ENCODE results near the gene NRG2. TPM values are rescaled to one million over a fixed set of nuclear protein-coding genes. Genes with fewer than 3 reads are reported as not detected.

NRG2 gene
- total RNA-seq, 1 donor from 2014 or later = under 0.01 TPM

- Histone ChIP-seq H3K4me3 (ENCODE audit: low read depth, low read length) (no peak overlapping the region), H3K27me3 (ENCODE audit: control insufficient read depth, insufficient read depth, low read length) (no peaks in the 10 kb centered on the region), H3K36me3 (ENCODE audit: control insufficient read depth, insufficient read depth, low read length) (no peaks in the 10 kb centered on the region)
- TF ChIP-seq, protein P1, sequence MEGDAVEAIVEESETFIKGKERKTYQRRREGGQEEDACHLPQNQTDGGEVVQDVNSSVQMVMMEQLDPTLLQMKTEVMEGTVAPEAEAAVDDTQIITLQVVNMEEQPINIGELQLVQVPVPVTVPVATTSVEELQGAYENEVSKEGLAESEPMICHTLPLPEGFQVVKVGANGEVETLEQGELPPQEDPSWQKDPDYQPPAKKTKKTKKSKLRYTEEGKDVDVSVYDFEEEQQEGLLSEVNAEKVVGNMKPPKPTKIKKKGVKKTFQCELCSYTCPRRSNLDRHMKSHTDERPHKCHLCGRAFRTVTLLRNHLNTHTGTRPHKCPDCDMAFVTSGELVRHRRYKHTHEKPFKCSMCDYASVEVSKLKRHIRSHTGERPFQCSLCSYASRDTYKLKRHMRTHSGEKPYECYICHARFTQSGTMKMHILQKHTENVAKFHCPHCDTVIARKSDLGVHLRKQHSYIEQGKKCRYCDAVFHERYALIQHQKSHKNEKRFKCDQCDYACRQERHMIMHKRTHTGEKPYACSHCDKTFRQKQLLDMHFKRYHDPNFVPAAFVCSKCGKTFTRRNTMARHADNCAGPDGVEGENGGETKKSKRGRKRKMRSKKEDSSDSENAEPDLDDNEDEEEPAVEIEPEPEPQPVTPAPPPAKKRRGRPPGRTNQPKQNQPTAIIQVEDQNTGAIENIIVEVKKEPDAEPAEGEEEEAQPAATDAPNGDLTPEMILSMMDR (IDR thresholded peaks at IDR 0.05; ENCODE audit: insufficient read depth, low read length, severe bottlenecking) = no peak
- FAIRE-seq (peak; percentile 82), DNase-seq (ENCODE audit: low read depth) (no peak)
Measured at GRCh38 chr5:139888370-139888769, 154.7 kb downstream of the NRG2 start.

DNA sequence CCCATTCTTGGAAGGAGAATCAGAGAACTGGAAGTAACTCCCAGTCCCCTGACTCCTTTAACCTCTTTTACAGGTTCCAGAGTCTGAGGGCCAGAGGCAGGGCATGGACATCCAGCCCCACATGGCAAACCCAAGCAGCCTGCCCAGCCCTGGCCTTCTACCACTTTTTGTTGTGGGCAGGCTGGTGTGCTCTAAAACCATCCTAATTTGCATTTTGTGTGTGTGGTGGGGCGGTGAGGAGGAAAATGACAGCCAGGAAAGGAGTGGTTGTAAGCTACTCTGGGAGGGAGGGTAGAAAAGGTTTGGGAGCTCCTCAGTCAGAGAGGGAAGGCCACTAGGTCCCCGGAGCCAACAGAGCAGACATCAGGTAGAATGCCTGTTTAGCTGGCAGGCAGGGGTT lies 156.9 kb downstream of the NRG2 start:
- TF ChIP-seq, protein P1 (IDR thresholded peaks at IDR 0.05; ENCODE audit: insufficient read depth, low read length, severe bottlenecking) = no peak
- H3K27me3 ChIP-seq (ENCODE audit: control insufficient read depth, insufficient read depth, low read length) = no peaks in the 10 kb centered on the region
- DNase-seq (ENCODE audit: low read depth) = no peak
- no peak overlapping the region for H3K4me3 ChIP-seq (ENCODE audit: low read depth, low read length)
- FAIRE-seq = no peak
- H3K36me3 ChIP-seq (ENCODE audit: control insufficient read depth, insufficient read depth, low read length) = no peaks in the 10 kb centered on the region

GRCh38 chr5:139885857-139886208 lies 157.3 kb downstream of the NRG2 start:
- no peaks in the 10 kb centered on the region for H3K36me3 ChIP-seq (ENCODE audit: control insufficient read depth, insufficient read depth, low read length)
- FAIRE-seq = no peak
- no peaks in the 10 kb centered on the region for H3K27me3 ChIP-seq (ENCODE audit: control insufficient read depth, insufficient read depth, low read length)
- H3K4me3 ChIP-seq (ENCODE audit: low read depth, low read length) = no peak overlapping the region
- no peak for DNase-seq (ENCODE audit: low read depth)
- TF ChIP-seq, protein P1 (IDR thresholded peaks at IDR 0.05; ENCODE audit: insufficient read depth, low read length, severe bottlenecking) = no peak

- FAIRE-seq = no peak
- H3K4me3 ChIP-seq (ENCODE audit: low read depth, low read length) = no peak overlapping the region
Measured at GRCh38 chr5:139885172-139885856, 157.8 kb downstream of the NRG2 start.

GRCh38 chr5:139884734-139885133 lies 158.4 kb downstream of the NRG2 start:
- TF ChIP-seq, protein P1 (IDR thresholded peaks at IDR 0.05; ENCODE audit: insufficient read depth, low read length, severe bottlenecking) = no peak
- Histone ChIP-seq H3K27me3 (ENCODE audit: control insufficient read depth, insufficient read depth, low read length) (no peaks in the 10 kb centered on the region), H3K36me3 (ENCODE audit: control insufficient read depth, insufficient read depth, low read length) (no peaks in the 10 kb centered on the region), H3K4me3 (ENCODE audit: low read depth, low read length) (no peak overlapping the region)
- DNase-seq (ENCODE audit: low read depth) = no peak
- no peak for FAIRE-seq

More at GRCh38 chr5:139885172-139885856, 157.8 kb downstream of the NRG2 start:
- TF ChIP-seq, protein P1 (IDR thresholded peaks at IDR 0.05; ENCODE audit: insufficient read depth, low read length, severe bottlenecking) = no peak
- no peaks in the 10 kb centered on the region for H3K36me3 ChIP-seq (ENCODE audit: control insufficient read depth, insufficient read depth, low read length)
- no peak for DNase-seq (ENCODE audit: low read depth)
- H3K27me3 ChIP-seq (ENCODE audit: control insufficient read depth, insufficient read depth, low read length) = no peaks in the 10 kb centered on the region

GRCh38 chr5:139884144-139884543 lies 159.0 kb downstream of the NRG2 start:
- H3K4me3 ChIP-seq (ENCODE audit: low read depth, low read length) = no peak overlapping the region
- FAIRE-seq (no peak), DNase-seq (ENCODE audit: low read depth) (peak; percentile 16)
- no peaks in the 10 kb centered on the region for H3K27me3 ChIP-seq (ENCODE audit: control insufficient read depth, insufficient read depth, low read length)
- TF ChIP-seq, protein P1 (IDR thresholded peaks at IDR 0.05; ENCODE audit: insufficient read depth, low read length, severe bottlenecking) = no peak
- H3K36me3 ChIP-seq (ENCODE audit: control insufficient read depth, insufficient read depth, low read length) = no peaks in the 10 kb centered on the region

All from bronchial epithelial cell (primary cell).